OCI-LY7 (cell line): ENCODE results near the gene RPL28.

Experiments used
- EZH2phosphoT487 ChIP-seq: fragments of 200-600 bp; sonication (generic); IDR thresholded peaks from 2 replicates; pipeline ENCODE4 v1.6.1; 2018; ENCODE audit warnings: low read depth, borderline replicate concordance, mild to moderate bottlenecking, mixed run types, antibody characterized with exemption, low read length, moderate library complexity, mixed read lengths
- TF ChIP-seq, protein P1 (sequence below): fragments of 200-600 bp; sonication (generic); conservative IDR thresholded peaks from 2 replicates; pipeline ENCODE4 v1.5.1; 2014; ENCODE audit warnings: mild to moderate bottlenecking, antibody characterized with exemption, low read length, moderate library complexity, mixed read lengths

DNA sequence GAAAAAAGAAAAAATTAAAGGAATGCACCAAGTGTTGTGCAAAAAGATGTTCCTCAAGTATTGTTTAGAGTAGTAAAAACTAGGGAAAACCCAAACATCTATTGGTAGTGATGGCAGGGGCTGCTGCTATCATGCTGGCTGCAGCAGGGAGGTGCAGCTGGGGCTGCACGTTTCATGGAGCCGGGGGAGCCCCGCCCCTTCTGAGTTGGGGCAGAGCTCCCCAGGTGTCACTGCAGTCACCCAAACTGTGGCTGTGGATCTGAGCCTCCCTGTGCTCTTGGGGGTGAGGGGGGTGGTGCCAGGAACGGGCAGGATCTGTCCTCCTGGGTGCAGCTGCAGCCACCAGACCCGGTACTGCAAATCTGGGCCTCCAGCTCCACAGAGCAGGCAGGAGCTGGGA lies 33.4 kb downstream of the RPL28 start:
- TF ChIP-seq, protein P1, sequence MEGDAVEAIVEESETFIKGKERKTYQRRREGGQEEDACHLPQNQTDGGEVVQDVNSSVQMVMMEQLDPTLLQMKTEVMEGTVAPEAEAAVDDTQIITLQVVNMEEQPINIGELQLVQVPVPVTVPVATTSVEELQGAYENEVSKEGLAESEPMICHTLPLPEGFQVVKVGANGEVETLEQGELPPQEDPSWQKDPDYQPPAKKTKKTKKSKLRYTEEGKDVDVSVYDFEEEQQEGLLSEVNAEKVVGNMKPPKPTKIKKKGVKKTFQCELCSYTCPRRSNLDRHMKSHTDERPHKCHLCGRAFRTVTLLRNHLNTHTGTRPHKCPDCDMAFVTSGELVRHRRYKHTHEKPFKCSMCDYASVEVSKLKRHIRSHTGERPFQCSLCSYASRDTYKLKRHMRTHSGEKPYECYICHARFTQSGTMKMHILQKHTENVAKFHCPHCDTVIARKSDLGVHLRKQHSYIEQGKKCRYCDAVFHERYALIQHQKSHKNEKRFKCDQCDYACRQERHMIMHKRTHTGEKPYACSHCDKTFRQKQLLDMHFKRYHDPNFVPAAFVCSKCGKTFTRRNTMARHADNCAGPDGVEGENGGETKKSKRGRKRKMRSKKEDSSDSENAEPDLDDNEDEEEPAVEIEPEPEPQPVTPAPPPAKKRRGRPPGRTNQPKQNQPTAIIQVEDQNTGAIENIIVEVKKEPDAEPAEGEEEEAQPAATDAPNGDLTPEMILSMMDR = no peak
- no peak for TF ChIP-seq EZH2phosphoT487
